HG02852 (cell line): ENCODE data around the gene PRSS33.

Source experiments
- ATAC-seq: cut with Tn5 transposase; IDR thresholded peaks from one replicate; pipeline ENCODE4 v1.9.1; 2021; ENCODE audit warnings: mild to moderate bottlenecking, moderate library complexity; ENCODE audit not compliant: unreplicated experiment

The PRSS33 gene

GRCh38 chr16:2765462-2766404 lies 21.6 kb downstream of the PRSS33 start:
- ATAC-seq = no peak

- no peak for ATAC-seq
Observed at GRCh38 chr16:2764718-2765117, 22.6 kb downstream of the PRSS33 start.

GRCh38 chr16:2763173-2763572 lies 24.2 kb downstream of the PRSS33 start:
- no peak for ATAC-seq

GRCh38 chr16:2762711-2763110 lies 24.6 kb downstream of the PRSS33 start:
- no peak for ATAC-seq

GRCh38 chr16:2761886-2762583 lies 25.3 kb downstream of the PRSS33 start:
- no peak for ATAC-seq

GRCh38 chr16:2761472-2761871 lies 25.9 kb downstream of the PRSS33 start:
- ATAC-seq = no peak

GRCh38 chr16:2757344-2757743 lies 30.0 kb downstream of the PRSS33 start:
- no peak for ATAC-seq

- ATAC-seq = no peak
Observed at GRCh38 chr16:2756288-2757015, 30.9 kb downstream of the PRSS33 start.

- no peak for ATAC-seq
Observed at GRCh38 chr16:2755158-2755557, 32.2 kb downstream of the PRSS33 start.

- ATAC-seq = no peak
Observed at GRCh38 chr16:2753733-2754020, 33.7 kb downstream of the PRSS33 start.

GRCh38 chr16:2752850-2753732 lies 34.3 kb downstream of the PRSS33 start:
- ATAC-seq = peak; percentile 44

- peak; percentile 84 for ATAC-seq
Observed at GRCh38 chr16:2752035-2752849, 35.1 kb downstream of the PRSS33 start, which contains the start of gene SRRM2. Gene SRRM2, plus strand, starts transcription at chr16:2752638. Its CDS starts 3,727 bp downstream, at chr16:2756365.

GRCh38 chr16:2751577-2752034 lies 35.8 kb downstream of the PRSS33 start:
- ATAC-seq = no peak

- no peak for ATAC-seq
Observed at GRCh38 chr16:2749936-2750335, 37.4 kb downstream of the PRSS33 start.

- no peak for ATAC-seq
Observed at GRCh38 chr16:2749476-2749875, 37.9 kb downstream of the PRSS33 start.

GRCh38 chr16:2748757-2749455 lies 38.5 kb downstream of the PRSS33 start:
- no peak for ATAC-seq

- ATAC-seq = no peak
Observed at GRCh38 chr16:2745961-2746360, 41.4 kb downstream of the PRSS33 start.

- no peak for ATAC-seq
Observed at GRCh38 chr16:2745116-2745890, 42.1 kb downstream of the PRSS33 start.
